IPS-18a (cell line): ENCODE measurements around the gene CALR3.

Source experiments
- H3K27ac ChIP-seq: one replicate; pipeline ENCODE4 v1.5.1; 2013; ENCODE audit warnings: low read length
- H3K27me3 ChIP-seq: one replicate; pipeline ENCODE4 v1.6.1; 2013; ENCODE audit warnings: mild to moderate bottlenecking, low read length; ENCODE audit not compliant: control insufficient read depth, insufficient read depth
- H3K36me3 ChIP-seq: one replicate; pipeline ENCODE4 v1.6.1; 2013; ENCODE audit warnings: low read depth, low read length; ENCODE audit not compliant: control insufficient read depth
- H3K4me1 ChIP-seq: one replicate; pipeline ENCODE4 v1.6.1; 2013; ENCODE audit warnings: low read depth, low read length; ENCODE audit not compliant: control insufficient read depth
- H3K4me3 ChIP-seq: one replicate; pipeline ENCODE4 v1.5.1; 2013; ENCODE audit warnings: low read length
- H3K9ac ChIP-seq: one replicate; pipeline ENCODE4 v1.6.1; 2013; ENCODE audit warnings: mild to moderate bottlenecking, low read length, moderate library complexity
- H3K9me3 ChIP-seq: one replicate; pipeline ENCODE4 v1.6.1; 2013; ENCODE audit warnings: low read depth, low read length; ENCODE audit not compliant: control insufficient read depth

CALR3 gene

GRCh38 chr19:16433986-16434385 lies 62.0 kb downstream of the CALR3 start:
- no peak overlapping the region for H3K4me3 ChIP-seq
- peaks cover 37% of the 10 kb centered on the region for H3K36me3 ChIP-seq
- no peak overlapping the region for H3K9ac ChIP-seq
- H3K27me3 ChIP-seq = no peaks in the 10 kb centered on the region
- no peaks in the 10 kb centered on the region for H3K9me3 ChIP-seq
- no peaks in the 10 kb centered on the region for H3K4me1 ChIP-seq
- H3K27ac ChIP-seq = no peak overlapping the region

GRCh38 chr19:16429759-16430091 lies 66.2 kb downstream of the CALR3 start:
- no peaks in the 10 kb centered on the region for H3K27me3 ChIP-seq
- H3K9me3 ChIP-seq = no peaks in the 10 kb centered on the region
- peaks cover 47% of the 10 kb centered on the region for H3K36me3 ChIP-seq
- H3K4me1 ChIP-seq = no peaks in the 10 kb centered on the region
- no peak overlapping the region for H3K4me3 ChIP-seq
- H3K27ac ChIP-seq = no peak overlapping the region
- no peak overlapping the region for H3K9ac ChIP-seq

- Histone ChIP-seq H3K4me1 (no peaks in the 10 kb centered on the region), H3K36me3 (peaks cover 47% of the 10 kb centered on the region), H3K27ac (no peak overlapping the region), H3K4me3 (no peak overlapping the region), H3K9me3 (no peaks in the 10 kb centered on the region), H3K9ac (no peak overlapping the region), H3K27me3 (no peaks in the 10 kb centered on the region)
Measured at GRCh38 chr19:16429066-16429758, 66.8 kb downstream of the CALR3 start.
